Measurements from ENCODE around the gene FGF8.

DNA sequence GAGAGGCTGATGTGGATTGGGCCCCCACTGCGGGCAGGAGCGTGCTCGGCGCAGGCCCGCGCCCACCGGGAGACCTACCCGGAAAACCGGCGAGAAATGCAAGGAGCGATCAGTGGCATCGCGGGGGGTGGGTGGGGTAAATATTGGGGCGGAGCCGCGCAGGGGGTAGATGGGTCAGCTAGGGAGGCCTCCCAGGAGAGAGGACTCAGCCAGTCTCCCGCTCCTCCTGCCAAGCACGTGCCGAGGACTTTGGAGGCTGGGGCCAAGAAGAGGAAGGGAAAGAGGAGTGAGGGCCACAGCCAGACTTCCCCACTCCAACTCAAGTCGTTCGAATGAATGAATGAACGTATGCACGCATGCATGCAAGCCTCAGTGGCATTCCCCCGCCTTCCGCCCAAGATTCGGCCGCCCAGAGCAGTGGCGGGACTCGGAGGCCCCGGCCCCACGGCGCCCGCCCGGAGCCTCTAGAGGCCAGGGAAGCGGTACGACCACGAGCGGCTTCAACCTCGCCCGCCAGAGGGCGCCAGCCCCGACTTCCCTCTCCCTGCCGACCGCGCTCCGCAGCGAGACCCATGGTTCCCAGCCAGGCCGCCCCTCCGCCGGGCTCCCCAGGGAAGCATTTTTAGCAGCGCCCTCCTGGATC is 3.8 kb upstream of the FGF8 start:
- TF ChIP-seq, protein P1, sequence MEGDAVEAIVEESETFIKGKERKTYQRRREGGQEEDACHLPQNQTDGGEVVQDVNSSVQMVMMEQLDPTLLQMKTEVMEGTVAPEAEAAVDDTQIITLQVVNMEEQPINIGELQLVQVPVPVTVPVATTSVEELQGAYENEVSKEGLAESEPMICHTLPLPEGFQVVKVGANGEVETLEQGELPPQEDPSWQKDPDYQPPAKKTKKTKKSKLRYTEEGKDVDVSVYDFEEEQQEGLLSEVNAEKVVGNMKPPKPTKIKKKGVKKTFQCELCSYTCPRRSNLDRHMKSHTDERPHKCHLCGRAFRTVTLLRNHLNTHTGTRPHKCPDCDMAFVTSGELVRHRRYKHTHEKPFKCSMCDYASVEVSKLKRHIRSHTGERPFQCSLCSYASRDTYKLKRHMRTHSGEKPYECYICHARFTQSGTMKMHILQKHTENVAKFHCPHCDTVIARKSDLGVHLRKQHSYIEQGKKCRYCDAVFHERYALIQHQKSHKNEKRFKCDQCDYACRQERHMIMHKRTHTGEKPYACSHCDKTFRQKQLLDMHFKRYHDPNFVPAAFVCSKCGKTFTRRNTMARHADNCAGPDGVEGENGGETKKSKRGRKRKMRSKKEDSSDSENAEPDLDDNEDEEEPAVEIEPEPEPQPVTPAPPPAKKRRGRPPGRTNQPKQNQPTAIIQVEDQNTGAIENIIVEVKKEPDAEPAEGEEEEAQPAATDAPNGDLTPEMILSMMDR (IDR thresholded peaks at IDR 0.05; ENCODE audit: low read depth, low read length): no peak
- TF ChIP-seq, protein P2, sequence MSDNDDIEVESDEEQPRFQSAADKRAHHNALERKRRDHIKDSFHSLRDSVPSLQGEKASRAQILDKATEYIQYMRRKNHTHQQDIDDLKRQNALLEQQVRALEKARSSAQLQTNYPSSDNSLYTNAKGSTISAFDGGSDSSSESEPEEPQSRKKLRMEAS (IDR thresholded peaks at IDR 0.05; ENCODE audit: low read depth, low read length): no peak

All from NB4 (cell line).